Keratinocyte (primary cell): ENCODE data around the gene SIPA1L3.

Source experiments
- EZH2 ChIP-seq: IDR thresholded peaks from one replicate; pipeline ENCODE4 v1.6.1; 2012; ENCODE audit warnings: inconsistent platforms, mild to moderate bottlenecking, low read length, moderate library complexity
- TF ChIP-seq, protein P1 (sequence below), 3 experiments: IDR thresholded peaks in 1 of 3; conservative IDR thresholded peaks in 1 of 3; optimal IDR thresholded peaks in 1 of 3; 2 replicates in 2 of 3; 3 replicates in 1 of 3; pipeline versions ENCODE3 to v1.5.1; 2011; ENCODE audit warnings: low read length in 3 of 3, mild to moderate bottlenecking in 3 of 3, moderate library complexity in 2 of 3, control low read depth in 1 of 3, inconsistent platforms in 1 of 3; ENCODE audit not compliant: insufficient read depth in 2 of 3; ENCODE audit errors: extremely low read depth in 1 of 3

- TF ChIP-seq, protein P1, sequence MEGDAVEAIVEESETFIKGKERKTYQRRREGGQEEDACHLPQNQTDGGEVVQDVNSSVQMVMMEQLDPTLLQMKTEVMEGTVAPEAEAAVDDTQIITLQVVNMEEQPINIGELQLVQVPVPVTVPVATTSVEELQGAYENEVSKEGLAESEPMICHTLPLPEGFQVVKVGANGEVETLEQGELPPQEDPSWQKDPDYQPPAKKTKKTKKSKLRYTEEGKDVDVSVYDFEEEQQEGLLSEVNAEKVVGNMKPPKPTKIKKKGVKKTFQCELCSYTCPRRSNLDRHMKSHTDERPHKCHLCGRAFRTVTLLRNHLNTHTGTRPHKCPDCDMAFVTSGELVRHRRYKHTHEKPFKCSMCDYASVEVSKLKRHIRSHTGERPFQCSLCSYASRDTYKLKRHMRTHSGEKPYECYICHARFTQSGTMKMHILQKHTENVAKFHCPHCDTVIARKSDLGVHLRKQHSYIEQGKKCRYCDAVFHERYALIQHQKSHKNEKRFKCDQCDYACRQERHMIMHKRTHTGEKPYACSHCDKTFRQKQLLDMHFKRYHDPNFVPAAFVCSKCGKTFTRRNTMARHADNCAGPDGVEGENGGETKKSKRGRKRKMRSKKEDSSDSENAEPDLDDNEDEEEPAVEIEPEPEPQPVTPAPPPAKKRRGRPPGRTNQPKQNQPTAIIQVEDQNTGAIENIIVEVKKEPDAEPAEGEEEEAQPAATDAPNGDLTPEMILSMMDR (optimal IDR thresholded peaks at IDR 0.05 in 1 of 3, IDR thresholded peaks at IDR 0.05 in 1 of 3, conservative IDR thresholded peaks at IDR 0.05 in 1 of 3; ENCODE audit: extremely low read depth in 1 of 3, insufficient read depth in 2 of 3, low read length in 3 of 3): no peak
- TF ChIP-seq EZH2: no peak
Measured at GRCh38 chr19:37981785-37982475, 74.9 kb downstream of the SIPA1L3 start.
